Fibroblast of lung (primary cell): ENCODE data around the gene ZNF507. TPM values are rescaled to one million over a fixed set of nuclear protein-coding genes. Genes with fewer than 3 reads are reported as not detected.

Source experiments
- DNase-seq, 2 donors: peaks; one replicate each; pipeline versions ENCODE4 v3.0.0 to v3.0.0-alpha.2; 2010; ENCODE audit warnings: low read depth in 2 of 2
- H2AFZ ChIP-seq: 2 replicates; pipeline ENCODE4 v1.5.1; 2012; ENCODE audit warnings: low read length, control low read depth, inconsistent platforms
- H3K27ac ChIP-seq: 2 replicates; pipeline ENCODE4 v1.5.1; 2011; ENCODE audit warnings: low read length, control low read depth; ENCODE audit not compliant: insufficient read depth
- H3K27me3 ChIP-seq: 2 replicates; pipeline ENCODE4 v1.5.1; 2011; ENCODE audit warnings: mild to moderate bottlenecking, low read length; ENCODE audit not compliant: control insufficient read depth, insufficient read depth
- H3K36me3 ChIP-seq: 2 replicates; pipeline ENCODE4 v1.5.1; 2011; ENCODE audit warnings: low read length; ENCODE audit not compliant: control insufficient read depth, insufficient read depth
- H3K4me1 ChIP-seq: 2 replicates; pipeline ENCODE4 v1.5.1; 2011; ENCODE audit warnings: low read length; ENCODE audit not compliant: control insufficient read depth, insufficient read depth; ENCODE audit errors: extremely low read depth
- H3K4me2 ChIP-seq: 2 replicates; pipeline ENCODE4 v1.5.1; 2011; ENCODE audit warnings: low read length, control low read depth; ENCODE audit not compliant: insufficient read depth; ENCODE audit errors: extremely low read depth
- H3K4me3 ChIP-seq, 4 experiments: fragments of 200-600 bp in 1 of 4; sonication (generic) in 1 of 4; replicated peaks in 1 of 4; 2 replicates each; pipeline ENCODE4 v1.5.1; 2011 to 2016; ENCODE audit warnings: low read length in 4 of 4, low read depth in 3 of 4, mild to moderate bottlenecking in 3 of 4, control low read depth in 2 of 4, inconsistent platforms in 1 of 4, mixed read lengths in 1 of 4; ENCODE audit not compliant: insufficient read depth in 1 of 4; ENCODE audit errors: control extremely low read depth in 1 of 4
- H3K79me2 ChIP-seq: 2 replicates; pipeline ENCODE4 v1.5.1; 2012; ENCODE audit warnings: mild to moderate bottlenecking, low read length, inconsistent platforms; ENCODE audit not compliant: control insufficient read depth, insufficient read depth
- H3K9ac ChIP-seq: 2 replicates; pipeline ENCODE4 v1.5.1; 2011; ENCODE audit warnings: mild to moderate bottlenecking, low read length, control low read depth; ENCODE audit not compliant: insufficient read depth
- H3K9me3 ChIP-seq: 2 replicates; pipeline ENCODE4 v1.5.1; 2012; ENCODE audit warnings: low read depth, low read length; ENCODE audit not compliant: control insufficient read depth, insufficient read depth
- H4K20me1 ChIP-seq: 2 replicates; pipeline ENCODE4 v1.5.1; 2011; ENCODE audit warnings: low read length; ENCODE audit not compliant: control insufficient read depth, insufficient read depth; ENCODE audit errors: extremely low read depth
- EZH2 ChIP-seq: IDR thresholded peaks from 2 replicates; pipeline ENCODE4 v1.5.1; 2012; ENCODE audit warnings: low read length, control low read depth, mild to moderate bottlenecking; ENCODE audit errors: missing control alignments
- polyA plus RNA-seq, 2 donors: library from polyadenylated mRNA; depleted of rRNA in 1 of 2; stranded (reverse) in 1 of 2; unstranded in 1 of 2; fragments of >200 nt; gene quantifications; 2 replicates each; pipeline ENCODE4 v1.2.1, GENCODE V29; 2011 to 2012; ENCODE audit warnings: missing spikeins in 1 of 2
- total RNA-seq: library from RNA; depleted of rRNA; stranded (reverse); fragments of >200 nt; gene quantifications from 2 replicates; pipeline ENCODE4 v1.2.1, GENCODE V29; 2014
- TF ChIP-seq, protein P1 (sequence below), 2 donors: IDR thresholded peaks in 1 of 2; conservative IDR thresholded peaks in 1 of 2; 1 replicate in 1 of 2; 2 replicates in 1 of 2; pipeline ENCODE4 v1.5.1; 2011 to 2012; ENCODE audit warnings: low read length in 2 of 2, control low read depth in 1 of 2, inconsistent platforms in 1 of 2, low read depth in 1 of 2, mild to moderate bottlenecking in 1 of 2

The ZNF507 gene
- total and polyA plus RNA-seq, 2 donors (not counting 1 experiment from before 2014, with no cell fraction given): 12.1 to 17.8 TPM

DNA sequence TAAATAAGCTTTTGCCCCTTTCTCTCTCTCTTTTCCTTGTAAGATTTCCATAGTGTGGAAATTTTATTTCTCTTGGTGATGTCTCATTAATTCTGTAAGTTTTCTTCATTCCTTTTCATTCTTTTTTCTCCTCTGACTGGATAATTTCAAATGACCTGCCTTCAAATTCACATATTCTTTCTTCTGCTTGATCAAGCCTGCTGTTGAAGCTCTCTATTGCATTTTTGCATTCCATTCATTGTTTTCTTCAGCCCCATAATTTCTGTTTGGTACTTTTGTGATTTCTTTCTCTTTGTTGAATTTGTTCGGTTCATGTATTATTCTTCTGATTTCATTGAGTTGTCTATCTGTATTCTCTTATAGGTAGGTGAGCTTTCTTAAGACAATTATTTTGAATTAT lies 42.2 kb upstream of the ZNF507 start:
- no peak overlapping the region for H3K27ac ChIP-seq
- no peaks in the 10 kb centered on the region for H3K79me2 ChIP-seq
- TF ChIP-seq, protein P1, sequence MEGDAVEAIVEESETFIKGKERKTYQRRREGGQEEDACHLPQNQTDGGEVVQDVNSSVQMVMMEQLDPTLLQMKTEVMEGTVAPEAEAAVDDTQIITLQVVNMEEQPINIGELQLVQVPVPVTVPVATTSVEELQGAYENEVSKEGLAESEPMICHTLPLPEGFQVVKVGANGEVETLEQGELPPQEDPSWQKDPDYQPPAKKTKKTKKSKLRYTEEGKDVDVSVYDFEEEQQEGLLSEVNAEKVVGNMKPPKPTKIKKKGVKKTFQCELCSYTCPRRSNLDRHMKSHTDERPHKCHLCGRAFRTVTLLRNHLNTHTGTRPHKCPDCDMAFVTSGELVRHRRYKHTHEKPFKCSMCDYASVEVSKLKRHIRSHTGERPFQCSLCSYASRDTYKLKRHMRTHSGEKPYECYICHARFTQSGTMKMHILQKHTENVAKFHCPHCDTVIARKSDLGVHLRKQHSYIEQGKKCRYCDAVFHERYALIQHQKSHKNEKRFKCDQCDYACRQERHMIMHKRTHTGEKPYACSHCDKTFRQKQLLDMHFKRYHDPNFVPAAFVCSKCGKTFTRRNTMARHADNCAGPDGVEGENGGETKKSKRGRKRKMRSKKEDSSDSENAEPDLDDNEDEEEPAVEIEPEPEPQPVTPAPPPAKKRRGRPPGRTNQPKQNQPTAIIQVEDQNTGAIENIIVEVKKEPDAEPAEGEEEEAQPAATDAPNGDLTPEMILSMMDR (conservative IDR thresholded peaks at IDR 0.05 in 1 of 2, IDR thresholded peaks at IDR 0.05 in 1 of 2; ENCODE audit: low read depth in 1 of 2, low read length in 2 of 2): no peak
- no peak for TF ChIP-seq EZH2
- no peak for DNase-seq
- H2AFZ ChIP-seq: no peak overlapping the region
- no peaks in the 10 kb centered on the region for H3K36me3 ChIP-seq
- no peaks in the 10 kb centered on the region for H3K9me3 ChIP-seq
- no peaks in the 10 kb centered on the region for H4K20me1 ChIP-seq
- no peak overlapping the region for H3K4me3 ChIP-seq
- no peaks in the 10 kb centered on the region for H3K27me3 ChIP-seq
- H3K9ac ChIP-seq: no peak overlapping the region
- no peaks in the 10 kb centered on the region for H3K4me1 ChIP-seq
- H3K4me2 ChIP-seq: no peak overlapping the region

DNA sequence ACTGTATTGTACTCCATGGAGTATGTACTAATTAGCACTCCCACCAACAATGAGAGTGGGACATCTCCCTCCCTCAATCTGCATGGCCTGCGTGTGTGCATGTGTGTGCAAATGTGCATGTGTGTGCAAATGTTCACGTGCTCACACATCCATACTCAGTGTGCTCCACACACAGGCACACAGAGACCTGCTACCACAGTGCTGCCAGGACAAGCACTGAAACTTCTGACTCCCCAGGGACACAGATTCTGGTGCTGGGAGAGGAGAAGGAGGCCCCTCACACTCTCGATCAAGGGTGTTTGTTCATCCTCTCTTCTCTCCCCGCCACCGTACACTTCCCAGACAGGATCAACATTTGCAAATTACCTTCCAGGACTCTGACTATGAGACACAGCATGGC lies 37.8 kb upstream of the ZNF507 start:
- no peaks in the 10 kb centered on the region for H3K36me3 ChIP-seq
- no peak overlapping the region for H2AFZ ChIP-seq
- no peaks in the 10 kb centered on the region for H4K20me1 ChIP-seq
- TF ChIP-seq, protein P1 (conservative IDR thresholded peaks at IDR 0.05 in 1 of 2, IDR thresholded peaks at IDR 0.05 in 1 of 2; ENCODE audit: low read depth in 1 of 2, low read length in 2 of 2): no peak
- no peak for TF ChIP-seq EZH2
- no peak for DNase-seq
- no peaks in the 10 kb centered on the region for H3K9me3 ChIP-seq
- no peaks in the 10 kb centered on the region for H3K79me2 ChIP-seq
- H3K27ac ChIP-seq: no peak overlapping the region
- H3K4me1 ChIP-seq: no peaks in the 10 kb centered on the region
- H3K4me3 ChIP-seq: no peak overlapping the region
- H3K4me2 ChIP-seq: no peak overlapping the region
- H3K27me3 ChIP-seq: no peaks in the 10 kb centered on the region
- no peak overlapping the region for H3K9ac ChIP-seq

DNA sequence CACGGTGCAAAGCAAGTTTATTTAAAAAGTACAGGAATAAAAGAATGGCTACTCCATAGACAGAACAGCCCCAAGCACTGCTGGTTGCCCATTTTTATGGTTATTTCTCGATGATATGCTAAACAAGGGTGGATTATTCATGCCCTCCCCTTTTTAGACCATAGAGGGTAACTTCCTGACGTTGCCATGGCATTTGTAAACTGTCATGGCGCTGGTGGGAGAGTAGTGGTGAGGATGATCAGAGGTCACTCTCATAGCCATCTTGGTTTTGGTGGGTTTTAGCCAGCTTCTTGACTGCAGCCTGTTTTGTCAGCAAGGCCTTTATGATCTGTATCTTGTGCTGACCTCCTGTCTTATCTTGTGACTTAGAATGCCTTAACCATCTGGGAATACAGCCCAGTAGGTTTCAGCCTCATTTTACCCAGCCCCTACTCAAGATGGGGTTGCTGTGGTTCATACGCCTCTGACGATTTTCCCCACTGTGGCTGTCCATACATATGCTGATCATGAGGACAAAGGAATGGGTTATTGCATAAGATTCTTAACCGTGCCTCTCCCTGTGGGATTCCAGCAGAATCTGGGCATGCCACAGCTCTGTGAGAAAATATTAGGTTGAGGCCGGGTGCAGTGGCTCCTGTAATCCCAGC lies 36.9 kb upstream of the ZNF507 start:
- Histone ChIP-seq H4K20me1 (no peaks in the 10 kb centered on the region), H3K9ac (no peak overlapping the region), H3K4me2 (no peak overlapping the region), H2AFZ (no peak overlapping the region), H3K79me2 (no peaks in the 10 kb centered on the region), H3K4me3 (no peak overlapping the region), H3K27ac (no peak overlapping the region), H3K36me3 (no peaks in the 10 kb centered on the region), H3K27me3 (no peaks in the 10 kb centered on the region), H3K9me3 (no peaks in the 10 kb centered on the region), H3K4me1 (no peaks in the 10 kb centered on the region)
- TF ChIP-seq, protein P1 (conservative IDR thresholded peaks at IDR 0.05 in 1 of 2, IDR thresholded peaks at IDR 0.05 in 1 of 2; ENCODE audit: low read depth in 1 of 2, low read length in 2 of 2): no peak
- TF ChIP-seq EZH2: no peak
- DNase-seq: no peak
